Gastroesophageal sphincter (tissue), 3 donors: ENCODE data around the gene ABHD17A.

Source experiments
- EP300 ChIP-seq: sonication (generic); formaldehyde crosslinking; IDR thresholded peaks from one replicate; pipeline ENCODE4 v1.6.1; 2017; ENCODE audit warnings: antibody characterized with exemption, mild to moderate bottlenecking
- TF ChIP-seq, protein P1 (sequence below), 4 experiments: fragments of 200-600 bp in 2 of 4; fragments of 450-650 bp in 2 of 4; sonication (generic) in 1 of 4; IDR thresholded peaks; one replicate each; pipeline ENCODE4 v1.5.1; 2017 to 2019; ENCODE audit warnings: antibody characterized with exemption in 4 of 4, mild to moderate bottlenecking in 2 of 4, moderate library complexity in 2 of 4

DNA sequence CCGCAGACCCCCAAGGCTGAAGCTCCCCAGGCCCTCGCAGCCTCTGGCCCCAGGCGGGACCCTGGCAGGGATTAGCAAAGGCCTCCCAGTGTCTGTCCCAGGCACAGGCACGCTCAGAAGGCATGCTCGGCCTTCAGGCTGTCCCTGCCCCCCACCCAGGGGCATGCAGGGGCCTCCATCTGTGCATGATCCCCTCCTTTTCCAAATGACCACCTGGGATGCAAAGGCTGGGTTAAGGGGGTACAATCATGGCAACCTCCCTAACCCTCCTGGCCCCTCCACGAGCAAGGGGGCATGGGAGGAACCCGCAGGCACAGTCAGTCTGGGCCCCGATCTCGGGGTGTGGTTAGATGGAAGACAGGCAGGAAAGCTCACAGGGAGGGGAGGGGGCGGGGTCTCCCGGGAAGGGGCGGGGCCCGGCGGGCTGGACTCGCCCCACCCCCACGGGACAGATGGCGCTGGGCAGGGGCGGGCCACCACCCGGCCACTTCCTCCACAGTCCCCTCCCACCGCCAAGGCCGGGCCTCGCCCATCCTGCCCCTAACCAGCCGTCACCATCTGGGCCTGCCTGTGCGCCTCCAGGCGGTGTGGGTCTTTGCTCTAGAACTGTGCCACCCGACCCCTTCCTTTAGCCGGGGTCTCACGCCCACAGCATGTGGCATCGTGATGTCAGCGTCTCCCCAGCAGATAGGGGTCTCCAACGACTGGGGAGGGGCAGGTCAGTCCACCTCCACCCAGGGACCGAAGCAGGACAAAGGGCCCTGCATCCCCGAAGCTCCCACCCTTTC is 30.1 kb downstream of the ABHD17A start:
- no peak for TF ChIP-seq EP300
- TF ChIP-seq, protein P1, sequence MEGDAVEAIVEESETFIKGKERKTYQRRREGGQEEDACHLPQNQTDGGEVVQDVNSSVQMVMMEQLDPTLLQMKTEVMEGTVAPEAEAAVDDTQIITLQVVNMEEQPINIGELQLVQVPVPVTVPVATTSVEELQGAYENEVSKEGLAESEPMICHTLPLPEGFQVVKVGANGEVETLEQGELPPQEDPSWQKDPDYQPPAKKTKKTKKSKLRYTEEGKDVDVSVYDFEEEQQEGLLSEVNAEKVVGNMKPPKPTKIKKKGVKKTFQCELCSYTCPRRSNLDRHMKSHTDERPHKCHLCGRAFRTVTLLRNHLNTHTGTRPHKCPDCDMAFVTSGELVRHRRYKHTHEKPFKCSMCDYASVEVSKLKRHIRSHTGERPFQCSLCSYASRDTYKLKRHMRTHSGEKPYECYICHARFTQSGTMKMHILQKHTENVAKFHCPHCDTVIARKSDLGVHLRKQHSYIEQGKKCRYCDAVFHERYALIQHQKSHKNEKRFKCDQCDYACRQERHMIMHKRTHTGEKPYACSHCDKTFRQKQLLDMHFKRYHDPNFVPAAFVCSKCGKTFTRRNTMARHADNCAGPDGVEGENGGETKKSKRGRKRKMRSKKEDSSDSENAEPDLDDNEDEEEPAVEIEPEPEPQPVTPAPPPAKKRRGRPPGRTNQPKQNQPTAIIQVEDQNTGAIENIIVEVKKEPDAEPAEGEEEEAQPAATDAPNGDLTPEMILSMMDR (IDR thresholded peaks at IDR 0.05): no peak
